Nephron progenitor cell (in vitro differentiated cells): ENCODE results near the gene GBP3.
"Not testable (repeated sequence)": the region's sequence is repeated elsewhere in the genome, so short reads cannot be mapped to it uniquely, and the experiment has no call there.

Source experiments
- DNase-seq: peaks from one replicate; pipeline ENCODE4 v3.0.0; 2021
- H3K27ac Mint-ChIP-seq: 2 replicates; pipeline ENCODE4 v1.8.0; 2021; ENCODE audit warnings: mild to moderate bottlenecking, moderate library complexity, mixed read lengths
- H3K27me3 Mint-ChIP-seq: 2 replicates; pipeline ENCODE4 v1.8.0; 2021; ENCODE audit warnings: mild to moderate bottlenecking, low read depth, mixed read lengths; ENCODE audit not compliant: poor library complexity
- H3K36me3 Mint-ChIP-seq: 2 replicates; pipeline ENCODE4 v1.8.0; 2021; ENCODE audit warnings: low read depth, mixed read lengths
- H3K4me1 Mint-ChIP-seq: 2 replicates; pipeline ENCODE4 v1.8.0; 2021; ENCODE audit warnings: mixed read lengths
- H3K4me3 Mint-ChIP-seq: 2 replicates; pipeline ENCODE4 v1.8.0; 2021; ENCODE audit warnings: mild to moderate bottlenecking, moderate library complexity, mixed read lengths
- H3K9me3 Mint-ChIP-seq: 2 replicates; pipeline ENCODE4 v1.8.0; 2021; ENCODE audit warnings: mild to moderate bottlenecking, moderate library complexity, mixed read lengths
- CTCF ChIP-seq: fragments of 200-600 bp; sonication (generic); IDR thresholded peaks from 2 replicates; pipeline ENCODE4 v1.5.0; 2021; ENCODE audit warnings: antibody characterized with exemption

GBP3 gene

GRCh38 chr1:88980870-88981269, 41.8 kb downstream of the GBP3 start:
- TF ChIP-seq CTCF = no peak

GRCh38 chr1:88979749-88980116, 42.9 kb downstream of the GBP3 start:
- no peak for TF ChIP-seq CTCF
- Mint-ChIP-seq H3K9me3 (peaks cover 42% of the 10 kb centered on the region), H3K4me3 (no peak overlapping the region), H3K27me3 (no peaks in the 10 kb centered on the region), H3K4me1 (no peaks in the 10 kb centered on the region), H3K27ac (no peak overlapping the region), H3K36me3 (peaks cover 90% of the 10 kb centered on the region)
- no peak for DNase-seq

More at GRCh38 chr1:88980870-88981269, 41.8 kb downstream of the GBP3 start:
- DNase-seq = no peak
- Mint-ChIP-seq H3K4me1 (peaks cover 7% of the 10 kb centered on the region), H3K27ac (no peak overlapping the region), H3K4me3 (no peak overlapping the region), H3K27me3 (no peaks in the 10 kb centered on the region), H3K36me3 (peaks cover 91% of the 10 kb centered on the region), H3K9me3 (peaks cover 44% of the 10 kb centered on the region)

GRCh38 chr1:88979054-88979748, 43.5 kb downstream of the GBP3 start:
- Mint-ChIP-seq H3K27ac (peak overlapping the region; percentile 96), H3K4me3 (no peak overlapping the region), H3K9me3 (peaks cover 38% of the 10 kb centered on the region), H3K36me3 (peaks cover 89% of the 10 kb centered on the region), H3K4me1 (no peaks in the 10 kb centered on the region), H3K27me3 (no peaks in the 10 kb centered on the region)
- no peak for TF ChIP-seq CTCF
- no peak for DNase-seq

- no peaks in the 10 kb centered on the region for H3K27me3 Mint-ChIP-seq
- no peak overlapping the region for H3K4me3 Mint-ChIP-seq
- no peaks in the 10 kb centered on the region for H3K4me1 Mint-ChIP-seq
- peaks cover 68% of the 10 kb centered on the region for H3K36me3 Mint-ChIP-seq
- no peak for TF ChIP-seq CTCF
- H3K9me3 Mint-ChIP-seq = peaks cover 13% of the 10 kb centered on the region
- no peak overlapping the region for H3K27ac Mint-ChIP-seq
- no peak for DNase-seq
Observed at GRCh38 chr1:88976235-88976634, 46.4 kb downstream of the GBP3 start.

- H3K9me3 Mint-ChIP-seq, H3K4me3 Mint-ChIP-seq, H3K4me1 Mint-ChIP-seq, DNase-seq, H3K27me3 Mint-ChIP-seq: not testable (repeated sequence)
- peaks cover 54% of the 10 kb centered on the region for H3K36me3 Mint-ChIP-seq
- peak overlapping the region; percentile 32 for H3K27ac Mint-ChIP-seq
Observed at GRCh38 chr1:88974616-88975172, 48.0 kb downstream of the GBP3 start.

GRCh38 chr1:88973520-88974137, 49.0 kb downstream of the GBP3 start:
- H3K4me1 Mint-ChIP-seq = no peaks in the 10 kb centered on the region
- H3K4me3 Mint-ChIP-seq = no peak overlapping the region
- peak; percentile 59 for TF ChIP-seq CTCF
- peaks cover 9% of the 10 kb centered on the region for H3K9me3 Mint-ChIP-seq
- H3K36me3 Mint-ChIP-seq = peaks cover 49% of the 10 kb centered on the region
- no peak overlapping the region for H3K27ac Mint-ChIP-seq
- no peak for DNase-seq
- H3K27me3 Mint-ChIP-seq = no peaks in the 10 kb centered on the region
